OCI-LY3 (cell line): Measurements from ENCODE around the gene SPINDOC.

ENCODE experiments used
- H2AFZ ChIP-seq: fragments of 200-600, 300-600 bp; shearing (Covaris generic); 2 replicates; pipeline ENCODE4 v1.6.0; 2014; ENCODE audit warnings: antibody characterized with exemption, low read depth, low read length
- H3K27ac ChIP-seq: fragments of 200-600, 300-600 bp; sonication (generic); 2 replicates; pipeline ENCODE4 v1.5.1; 2014; ENCODE audit warnings: mild to moderate bottlenecking, low read length, moderate library complexity, mixed read lengths
- H3K27me3 ChIP-seq: fragments of 200-600, 300-600 bp; sonication (generic); 2 replicates; pipeline ENCODE4 v1.6.1; 2014; ENCODE audit warnings: low read depth, low read length, mixed read lengths
- H3K36me3 ChIP-seq: fragments of 200-600, 300-600 bp; sonication (generic); replicated peaks from 2 replicates; pipeline ENCODE3; 2014; ENCODE audit warnings: low read depth, low read length, mixed read lengths
- H3K4me1 ChIP-seq: fragments of 300-600, 200-600 bp; sonication (generic); 2 replicates; pipeline ENCODE4 v1.6.1; 2014; ENCODE audit warnings: low read length, mixed read lengths
- H3K4me2 ChIP-seq: fragments of 200-600, 300-600 bp; sonication (generic); 2 replicates; pipeline ENCODE4 v1.6.1; 2014; ENCODE audit warnings: low read length, mixed read lengths
- H3K4me3 ChIP-seq: fragments of 300-600, 200-600 bp; sonication (generic); 2 replicates; pipeline ENCODE4 v1.5.1; 2014; ENCODE audit warnings: antibody characterized with exemption, mild to moderate bottlenecking, low read length, moderate library complexity
- H3K79me2 ChIP-seq: fragments of 300-600, 200-600 bp; shearing (Covaris generic); 2 replicates; pipeline ENCODE4 v1.6.1; 2014; ENCODE audit warnings: mild to moderate bottlenecking, low read length, mixed read lengths
- H3K9ac ChIP-seq: fragments of 300-600, 200-600 bp; shearing (Covaris generic); 2 replicates; pipeline ENCODE4 v1.6.0; 2014; ENCODE audit warnings: mild to moderate bottlenecking, low read length, moderate library complexity
- H3K9me3 ChIP-seq: fragments of 200-600, 300-600 bp; shearing (Covaris generic); 2 replicates; pipeline ENCODE4 v1.6.1; 2014; ENCODE audit warnings: low read length, mixed read lengths; ENCODE audit not compliant: insufficient read depth
- H4K20me1 ChIP-seq: fragments of 200-600, 300-600 bp; sonication (generic); 2 replicates; pipeline ENCODE4 v1.6.1; 2016; ENCODE audit warnings: low read length, mixed read lengths; ENCODE audit not compliant: insufficient read depth
- CTCF ChIP-seq: fragments of 200-600, 300-600 bp; sonication (generic); IDR thresholded peaks from 2 replicates; pipeline ENCODE4 v1.5.1; 2014; ENCODE audit warnings: antibody characterized with exemption, low read length, low read depth
- EZH2phosphoT487 ChIP-seq: fragments of 200-600 bp; shearing (Covaris generic); IDR thresholded peaks from 2 replicates; pipeline ENCODE4 v1.6.1; 2018; ENCODE audit warnings: antibody characterized with exemption, mixed run types, low read depth

The SPINDOC gene

DNA sequence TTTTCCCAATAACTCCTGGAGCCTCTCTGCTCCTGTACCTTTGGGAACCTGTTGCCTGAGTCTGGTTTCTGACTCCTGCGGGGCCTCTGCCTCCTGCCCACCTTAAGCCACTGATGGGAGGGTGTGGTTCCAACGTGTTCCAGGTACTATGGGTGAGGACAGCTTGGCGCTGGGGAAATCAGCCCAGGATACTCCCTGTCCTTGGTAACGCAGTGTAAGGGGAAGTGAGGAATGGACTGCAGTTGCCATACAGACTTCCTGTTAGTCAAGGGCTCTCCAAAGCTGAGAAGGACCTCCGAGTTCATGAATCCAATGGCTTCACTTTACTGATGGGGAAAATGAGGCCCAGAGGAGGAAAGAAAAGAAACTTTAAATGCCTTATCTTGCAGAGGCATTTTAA, 24.5 kb downstream of the SPINDOC start:
- peaks cover 25% of the 10 kb centered on the region for H3K4me1 ChIP-seq
- H4K20me1 ChIP-seq, result peaks cover 31% of the 10 kb centered on the region
- H3K4me3 ChIP-seq, result peak overlapping the region; percentile 71
- peak overlapping the region; percentile 77 for H3K4me2 ChIP-seq
- peaks cover 38% of the 10 kb centered on the region for H3K79me2 ChIP-seq
- no peak for TF ChIP-seq EZH2phosphoT487
- TF ChIP-seq CTCF, result no peak
- peak overlapping the region; percentile 44 for H3K27ac ChIP-seq
- no peaks in the 10 kb centered on the region for H3K9me3 ChIP-seq
- no peaks in the 10 kb centered on the region for H3K27me3 ChIP-seq
- peaks cover 21% of the 10 kb centered on the region for H3K36me3 ChIP-seq
- peak overlapping the region; percentile 17; the same call in 1 of the 2 replicates for H2AFZ ChIP-seq
- H3K9ac ChIP-seq, result peak overlapping the region; percentile 60

DNA sequence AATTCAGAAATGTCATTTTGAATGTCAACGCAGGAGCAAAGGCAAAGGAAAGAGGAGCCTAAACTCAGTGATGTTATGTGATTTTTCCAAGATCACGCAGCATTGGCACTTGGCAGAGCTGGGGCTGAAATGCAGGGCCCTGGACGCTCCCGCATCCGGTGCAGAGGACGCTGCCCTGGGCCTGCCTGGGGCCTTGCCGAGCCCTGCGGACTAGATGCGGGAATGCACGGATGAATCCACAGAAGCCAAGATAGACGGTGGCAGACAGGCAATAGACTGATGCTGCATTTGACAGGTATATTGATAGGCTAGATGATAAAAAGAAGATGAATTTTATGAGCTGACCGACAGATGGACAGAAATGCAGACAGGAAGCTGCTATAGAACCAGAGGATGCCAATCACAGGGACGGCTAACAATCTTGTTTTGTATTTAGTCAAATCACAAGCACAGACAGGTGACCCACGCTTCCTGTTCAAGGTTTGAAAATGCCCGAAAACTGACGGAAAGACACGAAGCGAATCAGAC, 25.0 kb downstream of the SPINDOC start:
- peak overlapping the region; percentile 60 for H3K9ac ChIP-seq

GRCh38 chr11:63838678-63839507, 25.6 kb downstream of the SPINDOC start, which contains the start of gene MARK2:
Gene MARK2 (plus strand): TSS chr11:63839110. CDS start chr11:63839507, 397 bp downstream.
- H4K20me1 ChIP-seq, result peaks cover 39% of the 10 kb centered on the region
- H3K79me2 ChIP-seq, result peaks cover 50% of the 10 kb centered on the region
- H3K9me3 ChIP-seq, result no peaks in the 10 kb centered on the region
- TF ChIP-seq CTCF, result no peak
- no peak for TF ChIP-seq EZH2phosphoT487
- H3K36me3 ChIP-seq, result peaks cover 28% of the 10 kb centered on the region
- H3K4me1 ChIP-seq, result peaks cover 25% of the 10 kb centered on the region
- peak within 1 kb of the TSS; percentile 12 for H2AFZ ChIP-seq
- peak within 1 kb of the TSS; percentile 75 for H3K27ac ChIP-seq
- H3K4me2 ChIP-seq, result peak within 1 kb of the TSS; percentile 99
- H3K4me3 ChIP-seq, result peak within 1 kb of the TSS; percentile 99
- no peaks in the 10 kb centered on the region for H3K27me3 ChIP-seq
- H3K9ac ChIP-seq, result peak within 1 kb of the TSS; percentile 100

More for the DNA sequence above, 25.0 kb downstream of the SPINDOC start:
- H3K4me3 ChIP-seq, result peak overlapping the region; percentile 71
- H3K9me3 ChIP-seq, result no peaks in the 10 kb centered on the region
- peak overlapping the region; percentile 12 for H2AFZ ChIP-seq
- H3K79me2 ChIP-seq, result peaks cover 43% of the 10 kb centered on the region
- no peak for TF ChIP-seq EZH2phosphoT487
- TF ChIP-seq CTCF, result no peak
- H3K4me1 ChIP-seq, result peaks cover 25% of the 10 kb centered on the region
- H3K27ac ChIP-seq, result peak overlapping the region; percentile 44
- H3K27me3 ChIP-seq, result no peaks in the 10 kb centered on the region
- H4K20me1 ChIP-seq, result peaks cover 35% of the 10 kb centered on the region
- peak overlapping the region; percentile 77 for H3K4me2 ChIP-seq
- peaks cover 26% of the 10 kb centered on the region for H3K36me3 ChIP-seq
